Muscle layer of duodenum (tissue), 2 donors: ENCODE measurements around the gene PREX1.

Source experiments
- H3K27ac ChIP-seq: one replicate; pipeline ENCODE4 v1.7.0; 2013; ENCODE audit warnings: mild to moderate bottlenecking, low read length
- H3K27me3 ChIP-seq: one replicate; pipeline ENCODE4 v1.7.0; 2013; ENCODE audit warnings: low read depth, mild to moderate bottlenecking, control low read depth, low read length
- H3K36me3 ChIP-seq, 2 donors: one replicate each; pipeline ENCODE4 v1.7.0; 2013; ENCODE audit warnings: low read length in 2 of 2, control low read depth in 1 of 2, mild to moderate bottlenecking in 1 of 2; ENCODE audit not compliant: insufficient read depth in 2 of 2, control insufficient read depth in 1 of 2
- H3K4me1 ChIP-seq, 2 donors: one replicate each; pipeline ENCODE4 v1.7.0; 2013; ENCODE audit warnings: low read length in 2 of 2, mild to moderate bottlenecking in 2 of 2, control low read depth in 1 of 2, moderate library complexity in 1 of 2; ENCODE audit not compliant: insufficient read depth in 2 of 2, control insufficient read depth in 1 of 2
- H3K4me3 ChIP-seq, 2 donors: one replicate each; pipeline ENCODE4 v1.7.0; 2013; ENCODE audit warnings: low read length in 2 of 2, low read depth in 1 of 2, mild to moderate bottlenecking in 1 of 2
- H3K9me3 ChIP-seq, 2 donors: one replicate each; pipeline ENCODE4 v1.7.0; 2013; ENCODE audit warnings: low read length in 2 of 2, control low read depth in 1 of 2, mild to moderate bottlenecking in 1 of 2; ENCODE audit not compliant: control insufficient read depth in 1 of 2
- donor health status: healthy.

PREX1 gene

GRCh38 chr20:48742912-48743680 lies 84.7 kb downstream of the PREX1 start:
- H3K36me3 ChIP-seq, result peaks cover 7 to 8% of the 10 kb centered on the region in 2 donors
- no peaks in the 10 kb centered on the region for H3K9me3 ChIP-seq
- no peak overlapping the region for H3K4me3 ChIP-seq
- no peaks in the 10 kb centered on the region for H3K27me3 ChIP-seq
- H3K27ac ChIP-seq, result no peak overlapping the region
- peaks cover 9 to 13% of the 10 kb centered on the region in 2 donors for H3K4me1 ChIP-seq

- Histone ChIP-seq H3K27ac (no peak overlapping the region), H3K36me3 (peaks cover 7 to 8% of the 10 kb centered on the region in 2 donors), H3K9me3 (no peaks in the 10 kb centered on the region), H3K4me3 (no peak overlapping the region), H3K27me3 (no peaks in the 10 kb centered on the region), H3K4me1 (peaks cover 9 to 15% of the 10 kb centered on the region in 2 donors)
Measured at GRCh38 chr20:48742233-48742632, 85.6 kb downstream of the PREX1 start.

- Histone ChIP-seq H3K4me3 (no peak overlapping the region), H3K4me1 (peaks cover 9 to 15% of the 10 kb centered on the region in 2 donors), H3K36me3 (peaks cover 7 to 8% of the 10 kb centered on the region in 2 donors), H3K27ac (no peak overlapping the region), H3K27me3 (no peaks in the 10 kb centered on the region), H3K9me3 (no peaks in the 10 kb centered on the region)
Measured at GRCh38 chr20:48741669-48742068, 86.1 kb downstream of the PREX1 start.

- Histone ChIP-seq H3K27me3 (no peaks in the 10 kb centered on the region), H3K27ac (no peak overlapping the region), H3K9me3 (no peaks in the 10 kb centered on the region), H3K36me3 (peaks cover 7 to 8% of the 10 kb centered on the region in 2 donors), H3K4me1 (peaks cover 9 to 15% of the 10 kb centered on the region in 2 donors), H3K4me3 (no peak overlapping the region)
Measured at GRCh38 chr20:48740712-48741111, 87.1 kb downstream of the PREX1 start.

GRCh38 chr20:48740292-48740649 lies 87.5 kb downstream of the PREX1 start:
- Histone ChIP-seq H3K4me1 (peaks cover 9 to 15% of the 10 kb centered on the region in 2 donors), H3K4me3 (no peak overlapping the region), H3K27ac (no peak overlapping the region), H3K36me3 (peaks cover 7 to 8% of the 10 kb centered on the region in 2 donors), H3K9me3 (no peaks in the 10 kb centered on the region), H3K27me3 (no peaks in the 10 kb centered on the region)

GRCh38 chr20:48739395-48740291 lies 88.2 kb downstream of the PREX1 start:
- H3K9me3 ChIP-seq, result no peaks in the 10 kb centered on the region
- H3K27ac ChIP-seq, result no peak overlapping the region
- H3K36me3 ChIP-seq, result peaks cover 4 to 8% of the 10 kb centered on the region in 2 donors
- H3K4me1 ChIP-seq, result peaks cover 9 to 15% of the 10 kb centered on the region in 2 donors
- no peaks in the 10 kb centered on the region for H3K27me3 ChIP-seq
- H3K4me3 ChIP-seq, result no peak overlapping the region

- Histone ChIP-seq H3K4me3 (no peak overlapping the region), H3K27me3 (no peaks in the 10 kb centered on the region), H3K9me3 (no peaks in the 10 kb centered on the region), H3K4me1 (peaks cover 9 to 15% of the 10 kb centered on the region in 2 donors), H3K27ac (no peak overlapping the region), H3K36me3 (peaks cover 0 to 4% of the 10 kb centered on the region in 2 donors)
Measured at GRCh38 chr20:48738399-48739304, 89.1 kb downstream of the PREX1 start.

- Histone ChIP-seq H3K27me3 (no peaks in the 10 kb centered on the region), H3K4me3 (no peak overlapping the region), H3K36me3 (peaks cover 0 to 4% of the 10 kb centered on the region in 2 donors), H3K4me1 (peaks cover 9 to 15% of the 10 kb centered on the region in 2 donors), H3K27ac (no peak overlapping the region), H3K9me3 (no peaks in the 10 kb centered on the region)
Measured at GRCh38 chr20:48738094-48738398, 89.8 kb downstream of the PREX1 start.

GRCh38 chr20:48737434-48738093 lies 90.2 kb downstream of the PREX1 start:
- Histone ChIP-seq H3K27ac (no peak overlapping the region), H3K9me3 (no peaks in the 10 kb centered on the region), H3K4me1 (peaks cover 9 to 15% of the 10 kb centered on the region in 2 donors), H3K27me3 (no peaks in the 10 kb centered on the region), H3K36me3 (peaks cover 0 to 4% of the 10 kb centered on the region in 2 donors), H3K4me3 (no peak overlapping the region)

- no peak overlapping the region for H3K4me3 ChIP-seq
- H3K27ac ChIP-seq, result no peak overlapping the region
- peaks cover 9 to 15% of the 10 kb centered on the region in 2 donors for H3K4me1 ChIP-seq
- no peaks in the 10 kb centered on the region for H3K9me3 ChIP-seq
- peaks cover 0 to 4% of the 10 kb centered on the region in 2 donors for H3K36me3 ChIP-seq
- H3K27me3 ChIP-seq, result no peaks in the 10 kb centered on the region
Measured at GRCh38 chr20:48736636-48737035, 91.2 kb downstream of the PREX1 start.
